NCI-H2171 treated with DMSO at 0.1 percent for 48 hours (cell line): ENCODE measurements around the gene DRD4.
"Not testable (repeated sequence)": the region's sequence is repeated elsewhere in the genome, so short reads cannot be mapped to it uniquely, and the experiment has no call there.

ENCODE experiments used
- DNase-seq: peaks from one replicate; lab custom pipeline; 2025; lab: John Stamatoyannopoulos, UW

Gene DRD4

GRCh38 chr11:643849-644738 lies 7.0 kb downstream of the DRD4 start:
- DNase-seq, result no peak

GRCh38 chr11:645536-645935 lies 8.5 kb downstream of the DRD4 start:
- DNase-seq, result no peak

- no peak for DNase-seq
Measured at GRCh38 chr11:646214-646613, 9.1 kb downstream of the DRD4 start.

- DNase-seq, result not testable (repeated sequence)
Measured at GRCh38 chr11:647672-648158, 10.6 kb downstream of the DRD4 start.

GRCh38 chr11:650482-650881 lies 13.4 kb downstream of the DRD4 start:
- DNase-seq, result no peak

- not testable (repeated sequence) for DNase-seq
Measured at GRCh38 chr11:653136-653535, 16.1 kb downstream of the DRD4 start.

- DNase-seq, result no peak
Measured at GRCh38 chr11:653837-654236, 16.8 kb downstream of the DRD4 start.

- DNase-seq, result not testable (repeated sequence)
Measured at GRCh38 chr11:654444-654843, 17.4 kb downstream of the DRD4 start.

- no peak for DNase-seq
Measured at GRCh38 chr11:655036-655726, 18.1 kb downstream of the DRD4 start.

GRCh38 chr11:656426-656825 lies 19.4 kb downstream of the DRD4 start:
- no peak for DNase-seq

- no peak for DNase-seq
Measured at GRCh38 chr11:656866-657265, 19.8 kb downstream of the DRD4 start.

- no peak for DNase-seq
Measured at GRCh38 chr11:657691-658126, 20.6 kb downstream of the DRD4 start.

- no peak for DNase-seq
Measured at GRCh38 chr11:659532-660085, 22.5 kb downstream of the DRD4 start.

- DNase-seq, result no peak
Measured at GRCh38 chr11:660281-660680, 23.2 kb downstream of the DRD4 start.

- no peak for DNase-seq
Measured at GRCh38 chr11:660681-661444, 23.8 kb downstream of the DRD4 start.

GRCh38 chr11:662689-663274 lies 25.7 kb downstream of the DRD4 start:
- no peak for DNase-seq

GRCh38 chr11:665062-665703 lies 28.1 kb downstream of the DRD4 start:
- no peak for DNase-seq

GRCh38 chr11:665704-666281 lies 28.7 kb downstream of the DRD4 start:
- no peak for DNase-seq

- DNase-seq, result no peak
Measured at GRCh38 chr11:673866-674265, 36.8 kb downstream of the DRD4 start.

GRCh38 chr11:674406-674805 lies 37.3 kb downstream of the DRD4 start:
- no peak for DNase-seq

GRCh38 chr11:678297-678696 lies 41.2 kb downstream of the DRD4 start:
- no peak for DNase-seq
